Stimulated activated CD8-positive, alpha-beta memory T cell treated with anti-CD3 and anti-CD28 coated beads, Interleukin-2, amount 100 ng/mL, for 1 hour (primary cell): Measurements from ENCODE around the gene HSD11B1L.

Experiments
- DNase-seq, 2 donors: peaks; one replicate each; pipeline ENCODE4 v3.0.0-alpha.2; 2020; ENCODE audit warnings: low read depth in 2 of 2

The HSD11B1L gene

GRCh38 chr19:5666921-5667610 lies 13.8 kb upstream of the HSD11B1L start:
- DNase-seq: no peak

- no peak for DNase-seq
Measured at GRCh38 chr19:5667751-5668271, 13.0 kb upstream of the HSD11B1L start.

- no peak for DNase-seq
Measured at GRCh38 chr19:5669212-5669611, 11.6 kb upstream of the HSD11B1L start.

GRCh38 chr19:5671600-5671999 lies 9.2 kb upstream of the HSD11B1L start:
- no peak for DNase-seq

- DNase-seq: no peak
Measured at GRCh38 chr19:5672708-5673459, 7.9 kb upstream of the HSD11B1L start.

- no peak for DNase-seq
Measured at GRCh38 chr19:5673752-5674151, 7.1 kb upstream of the HSD11B1L start.

- DNase-seq: no peak
Measured at GRCh38 chr19:5674714-5675113, 6.1 kb upstream of the HSD11B1L start.

GRCh38 chr19:5676105-5676771 lies 4.6 kb upstream of the HSD11B1L start:
- no peak for DNase-seq

GRCh38 chr19:5676772-5677105 lies 4.1 kb upstream of the HSD11B1L start:
- no peak for DNase-seq

GRCh38 chr19:5677136-5677535 lies 3.7 kb upstream of the HSD11B1L start:
- no peak for DNase-seq

GRCh38 chr19:5677580-5677979 lies 3.2 kb upstream of the HSD11B1L start:
- no peak for DNase-seq

GRCh38 chr19:5678071-5678718 lies 2.6 kb upstream of the HSD11B1L start:
- DNase-seq: no peak

GRCh38 chr19:5679289-5680083 lies 1.3 kb upstream of the HSD11B1L start:
- no peak for DNase-seq

GRCh38 chr19:5680084-5680436 lies 767 bp upstream of the HSD11B1L start:
- no peak for DNase-seq

- no peak for DNase-seq
Measured at GRCh38 chr19:5681391-5682106, 722 bp downstream of the HSD11B1L start.

GRCh38 chr19:5682107-5682482 lies 1.3 kb downstream of the HSD11B1L start:
- no peak for DNase-seq

GRCh38 chr19:5683177-5683886 lies 2.5 kb downstream of the HSD11B1L start:
- no peak for DNase-seq

- no peak for DNase-seq
Measured at GRCh38 chr19:5684694-5685430, 4.0 kb downstream of the HSD11B1L start.

GRCh38 chr19:5686326-5686646 lies 5.5 kb downstream of the HSD11B1L start:
- no peak for DNase-seq
